ENCODE measurements around the gene CDH3. TPM values are rescaled to one million over a fixed set of nuclear protein-coding genes. Genes with fewer than 3 reads are reported as not detected.

Gene CDH3
- total RNA-seq, result not detected in 2 replicates

GRCh38 chr16:68644715-68645493 is at the start of gene CDH3:
Gene CDH3, plus strand, starts transcription at chr16:68645310. Its CDS starts 70 bp downstream, at chr16:68645380.

GRCh38 chr16:68737046-68737729 is 92.1 kb downstream of the CDH3 start, which contains the start of gene CDH1:
Gene CDH1, plus strand, starts transcription at chr16:68737292. Its CDS starts 124 bp downstream, at chr16:68737416.

Small RNAs within 50 kb of the gene (small RNA-seq; reads per million reads assigned to genes)
- gene HSPE1P5 (not detected), gene RF01233 (not detected), gene RNA5SP429 (not detected)

Other genes with a start within 250 kb of the CDH3 start
- 0.10 and 0.33 TPM in 2 replicates for gene SMPD3, start 196.8 kb upstream of the CDH3 start, total RNA-seq
- gene ZFP90, start 106.0 kb upstream of the CDH3 start, total RNA-seq, result 19.2 and 22.5 TPM in 2 replicates
- not detected in 2 replicates for gene CDH1, start 92.0 kb downstream of the CDH3 start, total RNA-seq
- gene TANGO6, start 198.2 kb downstream of the CDH3 start, total RNA-seq, result 14.7 and 16.7 TPM in 2 replicates